Adrenal gland (tissue), 5 donors: Measurements from ENCODE around the gene CTDSP1.

ENCODE experiments used
- POLR2A ChIP-seq, 2 donors: fragments of 450-650 bp; IDR thresholded peaks; one replicate each; pipeline ENCODE4 v1.6.1; 2017; ENCODE audit warnings: antibody characterized with exemption in 2 of 2, mild to moderate bottlenecking in 2 of 2, moderate library complexity in 1 of 2
- TF ChIP-seq, protein P1 (sequence below), 6 experiments: fragments of 450-650 bp in 4 of 6; fragments of 200-600 bp in 2 of 6; sonication (generic) in 1 of 6; IDR thresholded peaks; 1 replicate in 5 of 6; 2 replicates in 1 of 6; pipeline versions ENCODE4 v1.5.1 to v1.8.0; 2016 to 2021; ENCODE audit warnings: antibody characterized with exemption in 6 of 6, mild to moderate bottlenecking in 2 of 6, moderate library complexity in 1 of 6
- donor health status: DM: no; HTN: no; CAD: no.

DNA sequence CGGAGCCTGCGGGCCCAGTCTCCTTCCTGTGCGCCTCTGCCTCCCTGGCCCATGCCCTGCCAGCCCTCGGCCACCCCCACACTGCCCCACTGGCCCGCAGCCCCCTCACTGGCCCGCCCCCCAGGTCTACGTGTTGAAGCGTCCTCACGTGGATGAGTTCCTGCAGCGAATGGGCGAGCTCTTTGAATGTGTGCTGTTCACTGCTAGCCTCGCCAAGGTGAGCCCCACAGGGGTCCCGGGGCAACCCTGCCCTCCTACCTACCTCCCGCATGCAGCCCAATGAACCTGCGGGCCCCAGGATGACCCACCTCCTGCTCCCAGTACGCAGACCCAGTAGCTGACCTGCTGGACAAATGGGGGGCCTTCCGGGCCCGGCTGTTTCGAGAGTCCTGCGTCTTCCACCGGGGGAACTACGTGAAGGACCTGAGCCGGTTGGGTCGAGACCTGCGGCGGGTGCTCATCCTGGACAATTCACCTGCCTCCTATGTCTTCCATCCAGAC lies 3.3 kb downstream of the CTDSP1 start:
- TF ChIP-seq, protein P1, sequence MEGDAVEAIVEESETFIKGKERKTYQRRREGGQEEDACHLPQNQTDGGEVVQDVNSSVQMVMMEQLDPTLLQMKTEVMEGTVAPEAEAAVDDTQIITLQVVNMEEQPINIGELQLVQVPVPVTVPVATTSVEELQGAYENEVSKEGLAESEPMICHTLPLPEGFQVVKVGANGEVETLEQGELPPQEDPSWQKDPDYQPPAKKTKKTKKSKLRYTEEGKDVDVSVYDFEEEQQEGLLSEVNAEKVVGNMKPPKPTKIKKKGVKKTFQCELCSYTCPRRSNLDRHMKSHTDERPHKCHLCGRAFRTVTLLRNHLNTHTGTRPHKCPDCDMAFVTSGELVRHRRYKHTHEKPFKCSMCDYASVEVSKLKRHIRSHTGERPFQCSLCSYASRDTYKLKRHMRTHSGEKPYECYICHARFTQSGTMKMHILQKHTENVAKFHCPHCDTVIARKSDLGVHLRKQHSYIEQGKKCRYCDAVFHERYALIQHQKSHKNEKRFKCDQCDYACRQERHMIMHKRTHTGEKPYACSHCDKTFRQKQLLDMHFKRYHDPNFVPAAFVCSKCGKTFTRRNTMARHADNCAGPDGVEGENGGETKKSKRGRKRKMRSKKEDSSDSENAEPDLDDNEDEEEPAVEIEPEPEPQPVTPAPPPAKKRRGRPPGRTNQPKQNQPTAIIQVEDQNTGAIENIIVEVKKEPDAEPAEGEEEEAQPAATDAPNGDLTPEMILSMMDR (IDR thresholded peaks at IDR 0.05), result no peak
- TF ChIP-seq POLR2A (IDR thresholded peaks at IDR 0.05), result no peak
